Measurements from ENCODE around the gene SRRD.

SRRD gene

DNA sequence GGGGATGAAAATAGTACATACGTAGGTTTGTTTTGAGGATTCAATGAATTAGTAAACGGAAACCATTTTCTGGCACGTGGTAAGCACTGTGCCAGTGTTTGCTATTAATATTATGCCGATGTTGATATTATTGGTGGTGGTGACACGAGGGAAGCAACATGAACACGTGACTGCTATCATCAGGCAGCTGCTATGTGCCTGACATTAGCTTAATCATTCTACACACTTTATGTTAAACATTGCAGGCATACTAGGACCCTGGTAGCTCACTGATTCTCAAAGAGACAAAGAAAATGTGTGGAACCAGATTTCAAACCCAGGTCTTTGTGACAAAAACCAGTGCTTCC is 656 bp downstream of the SRRD start:
- peak; percentile 8 for DNase-seq

DNA sequence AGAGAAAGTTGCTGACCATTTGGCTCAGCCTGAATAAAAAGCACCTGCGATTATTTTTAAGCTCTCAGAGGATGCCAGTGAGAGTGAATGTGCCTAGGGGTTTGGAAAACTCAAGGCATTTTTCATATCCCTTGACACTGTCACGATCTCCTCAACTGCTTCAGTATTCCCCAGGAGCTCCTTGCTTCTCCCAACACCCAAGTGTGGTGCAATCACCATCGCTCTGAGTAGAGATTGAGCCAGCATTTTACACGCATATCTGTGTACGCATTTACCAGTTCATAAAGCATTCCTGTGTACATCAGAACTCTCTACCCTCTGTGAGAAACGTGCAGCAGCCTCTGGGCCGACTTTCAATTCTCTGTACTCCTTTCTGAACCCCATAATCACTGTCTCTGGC is 1.3 kb downstream of the SRRD start:
- no peak for DNase-seq

DNA sequence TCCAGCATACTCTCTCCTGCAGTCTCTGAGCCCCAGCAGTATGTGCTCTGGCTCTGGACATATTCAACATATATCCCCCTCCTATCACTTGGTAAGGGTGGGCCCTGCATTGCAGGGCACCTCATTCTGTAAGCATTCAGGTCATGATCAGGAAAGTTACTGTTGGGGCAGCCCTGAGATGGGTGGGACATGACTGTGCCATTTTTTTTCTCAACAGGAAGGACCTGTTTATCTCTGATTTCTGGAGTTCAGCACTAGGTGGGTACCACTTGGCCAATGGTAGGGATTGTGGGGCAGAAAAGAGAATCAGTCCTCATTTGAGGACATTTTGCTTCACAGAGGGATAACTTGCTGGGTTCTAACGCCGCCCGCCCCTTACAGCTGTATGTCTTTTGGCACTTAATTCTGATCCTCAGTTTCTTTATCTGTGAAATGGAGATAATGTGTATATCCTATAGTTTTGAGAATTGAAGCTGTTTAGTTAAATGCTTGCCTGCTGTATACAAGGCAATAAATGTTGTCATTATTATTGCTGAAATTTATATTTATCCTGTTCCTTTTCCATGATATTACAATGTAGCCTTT is 2.2 kb downstream of the SRRD start:
- no peak for DNase-seq

DNA sequence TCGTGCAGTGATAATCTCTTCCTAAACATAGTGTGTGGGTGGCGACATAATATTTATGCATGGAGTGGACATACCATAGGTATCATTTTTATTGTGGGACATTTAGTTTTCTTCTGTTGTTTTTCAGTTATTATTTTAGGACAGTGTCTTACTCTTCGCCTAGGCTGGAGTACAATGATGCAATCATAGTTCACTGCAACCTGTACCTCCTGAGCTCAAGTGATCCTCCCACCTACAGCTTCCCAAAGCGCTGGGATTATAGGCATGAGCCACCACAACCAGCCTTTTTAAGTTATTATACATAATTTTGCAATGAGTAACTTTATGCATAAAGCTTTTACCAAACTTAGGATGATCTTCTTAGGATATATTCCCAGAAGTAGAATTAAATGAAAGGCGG is 2.7 kb downstream of the SRRD start:
- DNase-seq = no peak

DNA sequence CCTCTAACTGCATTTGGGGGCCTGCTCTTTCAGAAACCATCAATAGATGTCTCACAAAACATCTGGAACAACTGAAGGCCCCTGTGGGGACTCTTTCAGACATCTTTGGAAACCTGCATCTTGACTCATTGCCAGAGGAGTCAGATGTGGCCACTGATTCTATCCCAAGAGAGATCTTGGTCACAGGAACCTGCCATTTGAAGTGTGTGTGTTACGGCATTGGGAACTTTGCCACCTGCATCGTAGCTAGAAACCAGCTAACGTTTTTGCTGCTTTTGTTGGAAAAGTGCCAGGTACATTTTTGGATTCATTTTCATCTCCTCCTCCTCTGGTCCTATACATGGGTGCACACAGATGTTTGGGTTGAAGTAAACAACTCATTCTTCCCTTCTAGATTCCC is 4.3 kb downstream of the SRRD start:
- DNase-seq = no peak

DNA sequence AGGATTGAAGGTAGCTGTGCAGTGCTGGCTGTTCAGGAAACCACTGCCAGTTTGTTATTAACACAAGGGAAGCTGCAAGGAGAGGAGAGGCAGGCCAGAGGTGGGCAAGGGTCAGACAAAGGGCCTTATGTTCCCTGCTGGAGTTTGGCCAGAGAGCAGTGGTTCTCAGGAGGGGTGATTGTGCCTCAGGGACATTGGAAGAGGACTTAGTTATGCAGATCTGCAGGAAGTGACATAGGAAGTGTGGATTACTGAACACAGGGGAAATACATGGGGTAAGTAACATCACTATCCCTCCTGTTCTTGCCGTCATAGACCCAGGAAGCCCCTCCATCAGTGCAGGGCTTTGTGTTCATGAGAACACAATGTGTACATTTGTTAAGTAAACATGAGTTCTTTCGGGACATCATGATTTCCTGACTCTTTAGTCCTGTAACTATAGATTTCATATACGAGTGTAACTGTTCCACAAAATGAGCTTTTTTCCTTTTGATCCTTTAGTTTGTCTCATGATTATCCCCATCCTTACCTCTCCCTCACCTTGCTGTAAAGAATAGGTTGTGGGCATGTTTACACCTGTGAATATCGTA is 5.9 kb downstream of the SRRD start:
- no peak for DNase-seq

DNA sequence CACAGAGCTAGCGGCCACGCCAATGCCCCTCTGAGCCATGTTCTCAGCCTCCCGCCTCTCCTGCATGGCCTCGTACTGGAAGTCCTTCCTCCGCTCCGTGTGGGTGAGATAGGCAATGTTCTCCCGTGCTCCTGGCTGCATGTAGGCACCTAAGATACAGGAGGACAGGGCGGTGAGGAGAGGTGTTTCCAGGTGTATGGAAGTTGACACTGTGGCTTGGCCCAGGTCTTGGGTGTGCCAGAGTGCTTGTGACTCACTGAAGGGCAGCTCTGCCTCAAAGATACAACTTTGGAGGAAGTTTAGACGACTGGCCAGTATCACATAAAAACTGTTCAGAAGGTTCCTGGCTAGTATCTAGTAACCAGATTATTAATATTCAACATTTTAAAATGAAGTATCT is 8.5 kb downstream of the SRRD start:
- DNase-seq = no peak

DNA sequence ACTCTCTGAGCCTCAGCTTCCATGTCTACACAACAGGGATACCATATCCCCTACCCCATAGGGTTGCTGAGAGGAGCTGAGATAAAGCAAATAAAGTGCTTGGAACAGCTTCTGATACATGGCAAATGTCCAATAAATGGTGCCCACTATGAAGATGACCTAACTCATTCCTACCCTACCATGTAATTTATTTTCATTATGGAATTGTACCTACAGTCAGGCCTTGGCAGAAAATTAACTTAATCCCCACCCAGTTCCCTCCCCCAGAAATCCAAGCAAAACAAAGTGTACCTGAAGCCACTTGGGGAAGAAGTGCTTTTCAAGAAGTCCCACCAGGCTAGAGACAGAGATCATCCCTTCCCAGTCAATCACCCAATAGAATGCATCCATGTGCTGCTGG is 10.8 kb downstream of the SRRD start:
- DNase-seq = no peak

DNA sequence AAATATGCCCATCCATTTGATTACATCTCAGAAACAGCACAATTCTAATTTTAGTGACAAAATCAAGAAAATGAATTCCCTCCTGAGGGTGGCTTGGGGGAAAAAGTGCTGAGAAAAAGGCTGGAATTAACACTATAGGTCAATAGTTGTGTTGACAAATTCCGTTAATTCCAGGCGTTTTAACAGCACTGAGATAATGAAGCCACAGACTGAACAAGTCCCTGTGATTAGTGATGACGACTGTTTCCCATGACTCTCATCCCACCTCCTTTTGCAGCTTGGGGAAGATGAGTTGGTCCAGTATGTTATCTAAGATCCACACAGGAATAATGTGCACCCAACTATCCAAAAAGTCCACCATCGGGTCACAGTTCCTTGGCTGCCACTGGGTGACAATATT is 12.8 kb downstream of the SRRD start:
- DNase-seq = no peak

DNA sequence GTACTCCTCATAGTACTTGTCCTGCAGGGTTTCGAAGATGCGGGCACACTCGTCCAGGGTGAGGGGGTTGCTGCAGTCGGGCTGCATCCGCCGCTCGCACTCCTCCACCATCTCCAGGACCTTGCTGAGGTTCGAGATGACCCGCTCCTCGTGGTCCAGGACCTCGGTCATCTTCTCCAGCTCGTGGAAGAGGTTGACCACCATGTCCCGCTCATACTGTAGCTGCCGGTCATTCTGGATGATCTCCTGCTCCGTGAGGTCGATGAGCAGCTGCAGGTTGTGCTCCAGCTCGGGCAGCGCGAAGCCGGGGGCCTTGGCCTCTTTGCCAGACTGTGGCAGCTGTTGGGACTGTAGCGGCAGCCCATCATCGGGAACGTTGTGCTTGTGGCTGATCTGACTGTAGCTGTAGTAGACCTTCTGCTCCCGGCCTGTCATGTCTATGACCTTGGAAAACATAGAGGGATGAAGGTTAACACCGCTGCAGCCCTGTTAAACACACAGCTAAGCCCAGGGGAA is 15.6 kb downstream of the SRRD start:
- DNase-seq = no peak

DNA sequence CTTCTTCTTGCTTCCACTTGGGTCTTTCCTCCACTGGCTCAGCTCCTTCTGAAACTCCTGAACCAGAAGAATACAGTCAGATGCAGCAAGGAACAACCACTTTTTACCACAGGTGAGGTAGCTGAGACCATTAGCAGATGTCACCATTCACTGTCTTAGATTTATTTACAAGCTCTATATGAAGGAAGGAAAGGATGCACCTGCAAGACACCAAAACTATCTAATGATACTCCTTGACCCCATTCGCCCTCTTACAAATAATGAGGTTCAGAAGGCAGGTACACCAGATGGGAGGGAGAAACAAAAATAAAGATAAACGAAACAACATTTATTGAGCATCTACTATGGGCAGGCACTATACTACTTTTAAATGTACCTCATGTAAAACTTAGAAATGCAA is 18.3 kb downstream of the SRRD start:
- no peak for DNase-seq

DNA sequence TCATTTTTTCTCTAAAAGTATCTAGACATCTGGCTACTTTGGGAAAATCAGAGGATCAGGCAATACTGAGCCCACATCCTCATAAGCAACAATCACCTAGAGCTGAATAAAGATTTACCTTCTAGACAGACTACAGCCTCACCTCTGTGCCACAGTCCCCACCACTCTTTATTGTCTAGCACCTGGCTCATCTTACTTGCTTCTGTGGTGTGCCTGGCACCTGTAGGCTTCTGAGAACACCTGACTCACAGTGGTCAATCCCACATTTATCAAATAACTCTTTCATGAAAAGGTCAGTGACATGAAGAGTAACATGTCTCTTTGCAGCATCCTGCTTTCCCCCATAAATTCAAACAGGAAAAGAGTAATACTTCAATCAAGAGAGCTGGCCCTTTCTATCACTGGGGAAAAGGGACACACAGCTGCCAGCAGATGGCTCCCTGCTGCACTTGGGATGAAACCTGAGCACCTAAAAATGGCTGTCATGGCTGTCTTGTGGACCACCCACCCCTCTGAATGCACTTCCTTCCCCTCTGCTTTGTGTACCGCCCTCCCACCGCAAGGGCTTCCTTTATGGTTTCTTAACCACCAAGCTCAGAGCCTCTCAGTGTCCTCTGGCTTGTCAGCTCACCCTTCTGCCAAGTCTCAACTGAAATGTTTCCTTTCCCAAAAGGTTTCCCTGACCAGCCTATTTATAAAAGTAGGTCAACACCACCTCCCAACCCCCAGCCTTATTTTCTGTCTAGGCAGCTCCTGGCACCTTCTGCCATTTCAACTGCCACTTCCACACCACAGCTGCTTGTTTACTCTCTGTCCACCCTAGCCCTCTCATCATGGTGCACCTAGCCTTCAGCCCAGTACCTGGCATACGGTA is 19.2 kb downstream of the SRRD start:
- peak; percentile 75 for DNase-seq

DNA sequence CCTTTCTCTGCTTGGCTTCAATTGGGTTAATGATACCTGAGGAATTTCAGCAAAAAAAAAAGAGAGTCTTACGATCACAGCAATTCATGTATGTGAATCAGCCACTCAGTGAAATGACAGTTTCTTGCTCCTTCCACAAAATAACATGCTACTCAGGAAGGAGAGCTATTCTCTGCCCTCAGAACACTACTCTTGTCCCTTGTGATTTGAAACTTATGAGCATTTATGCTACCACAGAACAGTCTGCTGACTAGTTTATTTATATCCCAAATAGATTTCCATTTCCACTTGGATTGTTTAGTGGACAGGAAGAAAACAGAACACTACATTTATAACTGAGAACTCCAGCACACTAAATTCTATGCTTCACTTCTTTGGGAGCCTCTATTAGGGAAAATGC is 20.1 kb downstream of the SRRD start:
- DNase-seq = no peak

DNA sequence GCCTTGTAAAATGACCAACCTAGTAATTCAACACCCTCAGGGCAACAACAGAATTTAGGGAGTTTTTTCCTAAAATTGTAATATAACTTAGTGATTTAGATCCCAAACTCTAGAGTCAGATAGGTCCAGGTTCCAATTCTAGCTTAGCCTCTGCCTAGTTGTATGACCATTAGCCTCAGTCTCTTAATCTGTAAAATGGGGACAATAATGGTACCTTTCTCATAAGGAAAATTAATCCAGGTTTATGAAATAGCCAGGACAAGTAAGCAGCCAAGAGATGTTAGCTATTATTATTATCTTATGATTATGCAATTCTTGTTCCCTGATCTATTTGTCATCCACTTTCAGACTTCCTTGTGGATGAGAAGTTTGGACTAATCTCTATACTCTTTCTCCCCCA is 24.5 kb downstream of the SRRD start:
- DNase-seq = no peak

DNA sequence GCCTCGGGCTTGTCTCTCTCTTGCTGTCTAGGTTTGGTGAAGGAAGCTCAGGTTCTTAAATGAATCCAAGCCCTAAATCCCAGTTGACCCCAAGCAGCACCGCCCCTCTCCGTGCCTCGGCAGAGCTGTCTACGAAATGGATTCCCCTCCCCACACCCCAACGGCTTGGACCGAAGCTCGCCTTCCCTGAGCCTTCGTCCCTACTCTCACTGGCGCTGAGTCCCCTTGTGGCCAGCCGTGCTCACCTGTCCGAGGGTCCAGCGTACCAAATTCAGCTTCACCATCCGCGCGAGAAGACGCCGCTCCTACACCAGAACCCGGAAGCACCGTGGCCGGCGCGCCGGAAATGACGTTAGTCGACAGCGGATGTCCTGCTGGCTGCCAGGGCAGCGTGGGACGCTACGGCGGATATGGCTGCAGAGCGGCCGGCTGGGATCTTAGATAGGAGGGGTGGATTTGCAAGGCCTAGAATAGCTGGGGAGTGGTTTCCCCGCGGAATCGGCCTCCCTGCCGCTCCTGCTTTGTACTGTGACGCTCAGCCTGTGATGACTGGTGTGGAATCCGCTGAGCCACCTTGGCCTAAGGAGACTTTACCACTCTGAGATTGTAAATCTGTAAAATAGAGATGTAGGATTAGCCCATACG is 28.6 kb downstream of the SRRD start, which contains the start of gene TFIP11:
TSS of gene TFIP11 (minus strand) at position 325 of the 645 bp plus-strand sequence. CDS start 2,201 bp downstream, outside the sequence.
- DNase-seq = peak; percentile 85

DNA sequence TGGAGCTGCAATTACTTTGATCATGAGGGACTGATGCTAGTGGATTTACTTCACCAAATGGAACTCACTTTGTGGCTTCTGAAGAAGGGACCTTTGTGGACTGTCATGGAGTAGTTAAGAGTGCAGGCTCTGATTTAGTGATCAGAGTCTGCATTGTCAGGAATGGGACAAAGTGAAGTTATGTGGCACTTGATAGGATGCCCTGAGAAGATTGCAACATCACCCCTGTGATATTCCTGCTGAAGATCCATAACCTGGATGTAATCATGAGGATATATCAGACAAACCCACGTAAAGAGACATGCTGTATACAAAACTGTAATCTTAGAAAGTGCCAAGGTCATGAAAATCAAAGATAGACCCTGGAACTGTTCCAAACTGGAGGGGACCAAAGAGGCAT is 30.2 kb downstream of the SRRD start:
- no peak for DNase-seq

DNA sequence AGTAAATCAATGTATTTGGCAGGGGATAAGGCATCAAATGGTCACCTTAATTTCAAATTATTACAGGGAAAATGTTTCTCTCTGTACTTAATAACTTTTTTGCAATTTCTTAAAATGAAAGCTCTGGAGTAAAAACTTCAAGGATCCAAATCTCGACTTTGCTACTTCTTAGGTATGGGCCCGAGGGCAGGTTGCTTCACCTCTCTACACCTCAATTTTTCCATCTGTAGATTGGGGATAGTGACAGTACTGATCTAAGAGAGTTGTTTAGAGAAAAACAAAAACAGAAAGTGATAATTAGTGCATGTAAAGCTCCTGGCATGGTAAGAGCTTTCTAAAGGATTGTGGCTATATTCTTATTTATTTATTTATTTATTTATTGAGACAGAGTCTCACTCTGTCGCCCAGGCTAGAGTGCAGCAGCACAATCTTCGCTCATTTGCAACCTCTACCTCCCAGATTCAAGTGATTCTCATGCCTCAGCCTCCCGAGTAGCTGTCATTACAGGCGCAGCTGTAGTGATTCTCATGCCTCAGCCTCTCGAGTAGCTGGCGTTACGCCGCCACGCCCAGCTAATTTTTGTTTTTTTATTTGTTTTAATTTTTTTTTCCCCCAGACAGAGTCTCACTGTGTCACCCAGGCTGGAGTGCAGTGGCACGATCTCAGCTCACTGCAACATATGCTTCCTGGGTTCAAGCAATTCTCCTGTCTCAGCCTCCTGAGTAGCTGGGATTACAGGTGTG is 30.9 kb downstream of the SRRD start:
- no peak for DNase-seq

DNA sequence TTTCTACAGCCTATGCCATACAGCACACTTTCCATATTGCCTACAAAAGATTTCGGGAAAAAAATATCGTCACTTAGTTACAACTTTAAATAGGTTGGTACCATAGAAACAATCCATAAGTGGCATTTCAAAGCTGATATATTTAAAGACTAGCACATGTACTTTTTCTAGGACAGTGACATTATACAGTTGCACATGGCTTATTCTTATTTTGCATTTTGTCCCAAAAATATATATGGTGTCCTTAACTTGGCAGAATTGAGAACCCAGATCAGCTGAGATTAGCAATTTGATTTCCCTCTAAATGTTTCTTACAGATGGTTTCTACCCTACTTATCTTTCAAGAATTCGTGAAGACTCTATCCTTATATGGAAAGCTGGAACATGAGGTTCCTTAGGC is 32.3 kb downstream of the SRRD start:
- no peak for DNase-seq

DNA sequence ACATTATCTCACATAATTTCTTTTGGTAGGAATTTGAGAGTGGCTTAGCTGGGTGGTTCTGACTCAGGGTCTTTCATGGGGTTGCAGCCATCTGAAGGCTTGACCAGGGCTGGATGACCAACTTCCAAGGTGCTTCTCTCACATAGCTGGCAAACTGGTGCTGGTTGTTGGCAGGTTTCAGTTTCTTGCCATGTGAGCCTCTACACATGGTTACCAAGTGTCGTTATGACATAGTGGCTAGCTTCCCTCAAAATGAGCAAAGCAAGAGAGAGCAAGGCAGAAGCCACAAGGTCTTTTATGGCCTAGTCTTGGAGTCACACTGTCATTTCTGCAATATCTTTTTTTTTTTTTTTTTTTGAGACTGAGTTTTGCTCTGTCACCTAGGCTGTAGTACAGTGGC is 32.8 kb downstream of the SRRD start:
- DNase-seq = no peak

DNA sequence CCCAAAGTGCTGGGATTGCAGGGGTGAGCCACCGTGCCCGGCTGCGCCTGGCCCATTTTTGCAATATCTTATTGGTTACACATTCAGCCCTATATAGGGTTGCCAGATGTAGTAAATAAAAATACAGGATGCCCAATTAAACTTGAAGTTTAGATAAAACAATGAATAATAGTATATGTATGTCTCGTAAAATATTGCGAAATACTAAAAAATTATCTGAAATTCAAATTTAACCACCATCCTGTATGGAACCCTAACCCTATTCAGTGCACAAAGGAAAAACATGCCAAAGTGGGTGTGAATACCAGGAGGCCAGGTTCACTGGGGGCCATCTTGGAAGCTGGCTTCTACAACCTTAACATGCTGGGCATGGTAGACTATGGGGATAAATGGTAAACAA is 33.8 kb downstream of the SRRD start:
- no peak for DNase-seq

DNA sequence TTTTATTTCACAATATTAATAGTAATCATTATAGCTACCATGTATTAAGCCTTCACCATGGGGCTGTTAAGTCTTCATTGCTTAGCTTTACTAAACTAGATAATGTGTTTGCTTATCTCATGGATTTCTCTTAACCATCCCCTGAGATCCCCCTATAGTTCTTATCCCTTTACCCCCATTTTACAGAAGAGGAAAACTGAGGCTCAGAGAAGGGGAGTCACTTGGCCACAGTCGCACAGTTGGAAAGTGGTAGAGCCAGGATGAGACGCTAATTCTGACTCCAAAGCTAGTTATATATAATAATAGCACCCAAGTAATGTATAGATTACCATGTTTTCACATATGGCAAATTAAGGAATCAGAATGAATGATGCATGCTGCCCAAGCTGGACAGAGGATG is 38.3 kb downstream of the SRRD start:
- no peak for DNase-seq

DNA sequence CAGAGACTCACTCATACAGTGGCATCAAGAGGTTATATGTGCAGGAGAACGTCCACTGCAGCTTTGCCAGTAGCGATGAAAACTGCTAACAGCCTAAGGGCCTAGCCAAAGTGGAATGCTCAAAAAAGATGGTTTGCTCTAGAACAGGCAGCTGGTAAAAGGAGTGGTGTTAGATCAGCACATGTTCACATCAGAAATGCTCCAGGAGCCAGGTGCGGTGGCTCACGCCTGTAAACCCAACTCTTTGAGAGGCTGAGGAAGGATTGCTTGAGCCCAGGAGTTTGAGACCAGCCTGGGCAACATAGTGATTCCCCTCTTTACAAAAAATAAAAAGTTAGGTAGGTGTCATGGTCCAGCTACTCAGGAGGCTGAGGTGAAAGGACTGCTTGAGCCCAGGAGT is 38.9 kb downstream of the SRRD start:
- DNase-seq = no peak

DNA sequence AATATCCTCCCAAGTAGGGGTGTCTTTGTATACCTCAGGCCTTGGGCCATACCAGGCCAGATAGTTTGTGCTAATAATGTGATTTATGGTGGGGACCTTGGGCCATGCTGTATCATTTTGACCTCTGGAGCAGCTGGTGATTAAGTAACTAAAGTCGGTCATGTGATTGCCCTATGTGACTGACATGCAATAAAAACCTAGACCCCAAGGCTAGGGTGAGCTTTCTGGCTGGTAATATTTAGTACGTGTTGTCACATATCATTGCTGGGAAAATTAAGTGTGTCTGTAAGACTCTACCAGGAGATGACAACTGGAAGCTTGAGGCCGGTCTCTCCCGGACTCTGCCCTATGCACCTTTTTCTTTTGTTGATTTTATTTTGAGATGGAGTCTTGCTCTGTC is 41.2 kb downstream of the SRRD start:
- DNase-seq = no peak
